HepG2 (cell line): ENCODE data around the gene THBS1. TPM values are rescaled to one million over a fixed set of nuclear protein-coding genes. Genes with fewer than 3 reads are reported as not detected.

Source experiments
- DMTF1 ChIP-seq: sonication (generic); formaldehyde crosslinking; IDR thresholded peaks from 2 replicates; pipeline ENCODE4 v1.4.0; 2020; ENCODE audit warnings: mild to moderate bottlenecking, missing genetic modification reagents
- ELF3 ChIP-seq: IDR thresholded peaks from 2 replicates; pipeline ENCODE4 v1.6.1; 2016; ENCODE audit warnings: missing genetic modification reagents, missing compliant biosample characterization
- HDAC1 ChIP-seq: sonication (generic); formaldehyde crosslinking; IDR thresholded peaks from 2 replicates; pipeline ENCODE4 v1.5.1; 2020; ENCODE audit warnings: mild to moderate bottlenecking, missing genetic modification reagents
- IRX3 ChIP-seq: sonication (generic); formaldehyde crosslinking; IDR thresholded peaks from 2 replicates; pipeline ENCODE4 v1.8.1; 2023; ENCODE audit warnings: mild to moderate bottlenecking, low read depth, missing genetic modification reagents, borderline replicate concordance
- SALL1 ChIP-seq: sonication (generic); formaldehyde crosslinking; IDR thresholded peaks from 2 replicates; pipeline ENCODE4 v1.8.0; 2022; ENCODE audit warnings: mild to moderate bottlenecking, missing genetic modification reagents
- TCF7L2 ChIP-seq: IDR thresholded peaks from 2 replicates; pipeline ENCODE4 v1.6.1; 2011; ENCODE audit warnings: mild to moderate bottlenecking, low read depth, low read length, moderate library complexity
- ZBTB8A ChIP-seq: sonication (generic); formaldehyde crosslinking; IDR thresholded peaks from 2 replicates; pipeline ENCODE4 v1.4.0; 2020; ENCODE audit warnings: mild to moderate bottlenecking, low read depth, missing genetic modification reagents, borderline replicate concordance
- ZNF225 ChIP-seq: sonication (generic); formaldehyde crosslinking; IDR thresholded peaks from 2 replicates; pipeline ENCODE4 v1.4.0; 2020; ENCODE audit warnings: mild to moderate bottlenecking, missing genetic modification reagents
- ZNF644 ChIP-seq: IDR thresholded peaks from 2 replicates; pipeline ENCODE4 v1.6.1; 2016; ENCODE audit warnings: low read depth
- ZNF782 ChIP-seq: sonication (generic); formaldehyde crosslinking; IDR thresholded peaks from 2 replicates; pipeline ENCODE4 v1.4.0; 2020; ENCODE audit warnings: missing genetic modification reagents, mild to moderate bottlenecking, borderline replicate concordance
- ZNF850 ChIP-seq: sonication (generic); formaldehyde crosslinking; conservative IDR thresholded peaks from 2 replicates; pipeline ENCODE4 v1.9.0; 2021; ENCODE audit warnings: mild to moderate bottlenecking, missing genetic modification reagents
- ZNF878 ChIP-seq: sonication (generic); formaldehyde crosslinking; IDR thresholded peaks from 2 replicates; pipeline ENCODE4 v1.8.1; 2023; ENCODE audit warnings: mild to moderate bottlenecking, missing genetic modification reagents, moderate library complexity
- polyA plus RNA-seq, 8 experiments: library from polyadenylated mRNA; depleted of rRNA in 3 of 8; stranded (reverse) in 7 of 8; unstranded in 1 of 8; fragments of >200 nt; fragmentation: Illumina TruSeq in 4 of 8; extraction: Trizol in 4 of 8; gene quantifications; 2 replicates each; pipeline versions ENCODE4 v1.2.1 to v1.2.3, GENCODE V29; 2011 to 2016; ENCODE audit warnings: low read depth in 4 of 8, missing spikeins in 1 of 8, mixed read lengths in 1 of 8; ENCODE audit not compliant: insufficient read depth in 1 of 8
- total RNA-seq, 5 experiments: library from RNA; depleted of rRNA; stranded (reverse); fragments of >200 nt; fragmentation: Illumina TruSeq; extraction: Trizol; gene quantifications; 2 replicates each; pipeline ENCODE4 v1.2.3, GENCODE V29; 2016; ENCODE audit warnings: low read depth in 1 of 5

Gene THBS1
- total and polyA plus RNA-seq, 2 of the 13 experiments (the other 11 are each of a cell fraction or from before 2014, with no cell fraction given), result 54.7 to 67.1 TPM

DNA sequence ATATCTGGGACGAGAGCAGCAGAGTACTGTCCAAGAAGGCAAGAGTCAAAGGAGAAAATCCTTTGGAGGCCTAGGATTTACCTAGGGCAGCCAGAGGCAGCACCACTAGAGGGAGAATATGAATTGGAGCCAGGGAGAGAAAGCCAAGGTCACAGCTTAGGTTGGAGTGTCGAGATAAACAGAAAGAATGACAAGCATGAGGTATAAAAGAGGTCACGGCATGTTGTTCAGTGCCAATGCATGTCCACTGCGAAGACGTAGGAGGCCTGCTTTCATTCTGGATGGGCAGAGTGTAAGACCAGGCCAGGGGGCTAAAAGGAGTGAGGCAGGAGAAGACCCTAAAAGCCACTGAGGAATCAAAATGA is 47.2 kb downstream of the THBS1 start (continued):
- no peak for TF ChIP-seq ZBTB8A (CRISPR knock-in tag)
- no peak for TF ChIP-seq HDAC1 (CRISPR knock-in tag)
- no peak for TF ChIP-seq ZNF782 (CRISPR knock-in tag)
- no peak for TF ChIP-seq ZNF878 (CRISPR knock-in tag)
- no peak for TF ChIP-seq ZNF850 (CRISPR knock-in tag)
- peak; percentile 18; the same call in 1 of the 2 replicates for TF ChIP-seq SALL1 (CRISPR knock-in tag)
- 0 out of 2 replicates have a peak, but pooled peaks have one; percentile 8 for TF ChIP-seq ZNF644 (CRISPR knock-in tag)
- no peak for TF ChIP-seq DMTF1
- no peak; the same call in 1 of the 2 replicates for TF ChIP-seq ELF3 (CRISPR knock-in tag)
- TF ChIP-seq ZNF225 (CRISPR knock-in tag), result no peak
- no peak for TF ChIP-seq IRX3 (CRISPR knock-in tag)
- no peak for TF ChIP-seq TCF7L2
